NK-92 (cell line): Measurements from ENCODE around the gene DIS3L2.
"Not testable (repeated sequence)": the region's sequence is repeated elsewhere in the genome, so short reads cannot be mapped to it uniquely, and the experiment has no call there.

Source experiments
- DNase-seq: peaks from one replicate; lab custom pipeline; 2025; ENCODE audit not compliant: unreplicated experiment; lab: John Stamatoyannopoulos, UW

Gene DIS3L2

GRCh38 chr2:232378735-232379151 lies 417.2 kb downstream of the DIS3L2 start, which contains the start of gene ALPP:
Gene ALPP (plus strand): TSS chr2:232378751. CDS start chr2:232378803, 52 bp downstream.
- not testable (repeated sequence) for DNase-seq

GRCh38 chr2:232379610-232380590 lies 418.4 kb downstream of the DIS3L2 start:
- DNase-seq = not testable (repeated sequence)

- DNase-seq = not testable (repeated sequence)
Observed at GRCh38 chr2:232381204-232382031, 419.9 kb downstream of the DIS3L2 start.

GRCh38 chr2:232382331-232383225 lies 421.1 kb downstream of the DIS3L2 start:
- no peak for DNase-seq

- no peak for DNase-seq
Observed at GRCh38 chr2:232384466-232384865, 423.0 kb downstream of the DIS3L2 start.

GRCh38 chr2:232385058-232385457 lies 423.5 kb downstream of the DIS3L2 start:
- DNase-seq = not testable (repeated sequence)

- no peak for DNase-seq
Observed at GRCh38 chr2:232385660-232386489, 424.4 kb downstream of the DIS3L2 start.

GRCh38 chr2:232386490-232386739 lies 424.9 kb downstream of the DIS3L2 start:
- DNase-seq = no peak
